ENCODE data around the gene ANTXR1. TPM values are rescaled to one million over a fixed set of nuclear protein-coding genes. Genes with fewer than 3 reads are reported as not detected.

ANTXR1 gene
- total and polyA plus RNA-seq, 9 of the 15 experiments (the other 6 are each of a cell fraction or from before 2014, with no cell fraction given): 0.07 to 1.00 (median 0.54) TPM

DNA sequence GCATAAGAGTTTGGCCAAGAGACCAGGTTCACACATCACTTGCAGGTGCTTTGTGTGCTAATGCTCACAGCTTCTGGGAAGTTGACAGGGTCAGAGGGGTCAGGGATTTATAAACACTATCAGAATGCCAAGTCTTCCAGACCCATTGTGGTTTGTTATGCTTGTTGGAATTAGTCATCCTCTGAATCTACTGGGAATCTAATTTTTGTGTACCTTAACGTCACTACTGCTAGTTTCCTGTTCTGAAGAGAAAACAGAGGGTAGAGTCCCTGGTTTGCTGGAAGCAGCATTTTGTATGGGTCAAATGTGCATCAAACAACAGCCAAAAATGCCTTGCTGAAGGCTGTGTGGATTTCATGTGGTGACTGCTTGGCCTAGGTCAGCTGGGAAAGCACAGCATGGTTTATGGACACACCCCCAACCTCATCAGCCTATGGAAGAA lies 33.3 kb downstream of the ANTXR1 start (continued):
- TF ChIP-seq POLR2H (tag; IDR thresholded peaks at IDR 0.05; ENCODE audit: low read depth): no peak
- TF ChIP-seq CBX8 (IDR thresholded peaks at IDR 0.05; ENCODE audit: borderline replicate concordance, extremely low read depth, low read depth, low read length, poor library complexity, severe bottlenecking): no peak
- TF ChIP-seq PRMT5 (CRISPR knock-in tag; IDR thresholded peaks at IDR 0.05): no peak
- no peak for TF ChIP-seq ZEB2 (IDR thresholded peaks at IDR 0.05)

DNA sequence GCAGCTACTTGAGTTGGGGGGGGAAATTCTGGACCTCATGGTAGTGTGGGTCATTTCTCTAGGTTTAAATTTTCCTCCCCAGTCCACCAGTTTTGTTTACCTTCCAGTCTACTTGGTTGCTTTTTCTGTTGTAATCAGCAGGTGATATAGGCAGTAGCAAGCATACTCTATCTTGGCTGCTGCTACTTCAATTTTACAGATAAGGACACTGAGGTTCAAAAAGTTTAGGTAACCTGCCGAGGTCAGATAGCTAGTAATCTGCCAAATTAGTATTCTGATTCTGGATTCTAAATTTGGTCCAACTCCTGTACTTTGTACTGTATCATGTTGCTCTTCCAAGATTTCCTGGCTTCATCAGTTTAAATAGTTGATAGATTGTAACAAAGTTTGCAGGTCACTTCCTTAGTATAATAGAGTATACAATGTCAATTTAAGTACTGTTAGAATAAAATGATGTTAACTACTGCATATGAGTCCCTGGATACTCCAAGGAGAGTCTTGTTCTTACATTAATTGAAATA lies 34.7 kb downstream of the ANTXR1 start:
- no peak overlapping the region for H3K27ac ChIP-seq (ENCODE audit: extremely low read depth, low read depth, low read length)
- CTCF ChIA-PET (ENCODE audit: low intra/inter-chr PET ratio): no interaction called here
- H3K79me2 ChIP-seq (ENCODE audit: control insufficient read depth, insufficient read depth, low read length): no peaks in the 10 kb centered on the region
- no peak overlapping the region for H3K4me2 ChIP-seq (ENCODE audit: insufficient read depth, low read length)
- intact Hi-C loops (cut with micrococcal nuclease) (no loop called here), in situ Hi-C loops (cut with MboI) (loop anchor here (25.0 kb wide), 2 partner anchors 265 to 665 kb away; no protein-coding TSS in a partner anchor)
- FAIRE-seq (no peak), ATAC-seq (no peak), DNase-seq (ENCODE audit: extremely low read depth in 1 of 4, low spot score in 3 of 4) (no peak)
- BruUV-seq (replicated peaks): no TSS peak
- no peak overlapping the region for H2AFZ ChIP-seq (ENCODE audit: low read depth, low read length)
- H3K9me3 ChIP-seq (replicated peaks; ENCODE audit: control insufficient read depth, insufficient read depth, low read depth, low read length): no peaks in the 10 kb centered on the region
- 5% methylated on average over 1 of the region's 1 CpG for WGBS (ENCODE audit: insufficient coverage, low coverage, missing lambda C conversion rate)
- TF ChIP-seq ZNF253 (CRISPR knock-in tag; conservative IDR thresholded peaks at IDR 0.05): no peak
- no peak for TF ChIP-seq FOS (IDR thresholded peaks at IDR 0.05; ENCODE audit: extremely low read depth, insufficient read length)
- TF ChIP-seq, protein P1, sequence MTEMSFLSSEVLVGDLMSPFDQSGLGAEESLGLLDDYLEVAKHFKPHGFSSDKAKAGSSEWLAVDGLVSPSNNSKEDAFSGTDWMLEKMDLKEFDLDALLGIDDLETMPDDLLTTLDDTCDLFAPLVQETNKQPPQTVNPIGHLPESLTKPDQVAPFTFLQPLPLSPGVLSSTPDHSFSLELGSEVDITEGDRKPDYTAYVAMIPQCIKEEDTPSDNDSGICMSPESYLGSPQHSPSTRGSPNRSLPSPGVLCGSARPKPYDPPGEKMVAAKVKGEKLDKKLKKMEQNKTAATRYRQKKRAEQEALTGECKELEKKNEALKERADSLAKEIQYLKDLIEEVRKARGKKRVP (CRISPR knock-in tag; IDR thresholded peaks at IDR 0.05): no peak
- TF ChIP-seq HMG20B (CRISPR knock-in tag; IDR thresholded peaks at IDR 0.05): no peak
- no peak for TF ChIP-seq PYGO2 (tag; IDR thresholded peaks at IDR 0.05)
- no peak for TF ChIP-seq MCM3 (IDR thresholded peaks at IDR 0.05)
- TF ChIP-seq OTX1 (CRISPR knock-in tag; IDR thresholded peaks at IDR 0.05): no peak
- TF ChIP-seq, protein P2, sequence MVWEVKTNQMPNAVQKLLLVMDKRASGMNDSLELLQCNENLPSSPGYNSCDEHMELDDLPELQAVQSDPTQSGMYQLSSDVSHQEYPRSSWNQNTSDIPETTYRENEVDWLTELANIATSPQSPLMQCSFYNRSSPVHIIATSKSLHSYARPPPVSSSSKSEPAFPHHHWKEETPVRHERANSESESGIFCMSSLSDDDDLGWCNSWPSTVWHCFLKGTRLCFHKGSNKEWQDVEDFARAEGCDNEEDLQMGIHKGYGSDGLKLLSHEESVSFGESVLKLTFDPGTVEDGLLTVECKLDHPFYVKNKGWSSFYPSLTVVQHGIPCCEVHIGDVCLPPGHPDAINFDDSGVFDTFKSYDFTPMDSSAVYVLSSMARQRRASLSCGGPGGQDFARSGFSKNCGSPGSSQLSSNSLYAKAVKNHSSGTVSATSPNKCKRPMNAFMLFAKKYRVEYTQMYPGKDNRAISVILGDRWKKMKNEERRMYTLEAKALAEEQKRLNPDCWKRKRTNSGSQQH (CRISPR knock-in tag; IDR thresholded peaks at IDR 0.05): no peak
- no peak for TF ChIP-seq ZNF232 (CRISPR knock-in tag; IDR thresholded peaks at IDR 0.05)
- TF ChIP-seq PML (IDR thresholded peaks at IDR 0.05; ENCODE audit: low read length): no peak
- TF ChIP-seq, protein P3, sequence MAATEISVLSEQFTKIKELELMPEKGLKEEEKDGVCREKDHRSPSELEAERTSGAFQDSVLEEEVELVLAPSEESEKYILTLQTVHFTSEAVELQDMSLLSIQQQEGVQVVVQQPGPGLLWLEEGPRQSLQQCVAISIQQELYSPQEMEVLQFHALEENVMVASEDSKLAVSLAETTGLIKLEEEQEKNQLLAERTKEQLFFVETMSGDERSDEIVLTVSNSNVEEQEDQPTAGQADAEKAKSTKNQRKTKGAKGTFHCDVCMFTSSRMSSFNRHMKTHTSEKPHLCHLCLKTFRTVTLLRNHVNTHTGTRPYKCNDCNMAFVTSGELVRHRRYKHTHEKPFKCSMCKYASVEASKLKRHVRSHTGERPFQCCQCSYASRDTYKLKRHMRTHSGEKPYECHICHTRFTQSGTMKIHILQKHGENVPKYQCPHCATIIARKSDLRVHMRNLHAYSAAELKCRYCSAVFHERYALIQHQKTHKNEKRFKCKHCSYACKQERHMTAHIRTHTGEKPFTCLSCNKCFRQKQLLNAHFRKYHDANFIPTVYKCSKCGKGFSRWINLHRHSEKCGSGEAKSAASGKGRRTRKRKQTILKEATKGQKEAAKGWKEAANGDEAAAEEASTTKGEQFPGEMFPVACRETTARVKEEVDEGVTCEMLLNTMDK (IDR thresholded peaks at IDR 0.05; ENCODE audit: borderline replicate concordance, insufficient read depth, low read depth, low read length, poor library complexity, severe bottlenecking): no peak
- TF ChIP-seq MYBL2 (IDR thresholded peaks at IDR 0.05; ENCODE audit: low read depth): no peak
- TF ChIP-seq MYBL2 (CRISPR knock-in tag; IDR thresholded peaks at IDR 0.05; ENCODE audit: borderline replicate concordance): no peak
- POLR2A ChIA-PET: no interaction called here
- H3K4me3 ChIP-seq: no peak overlapping the region
- H3K9ac ChIP-seq (ENCODE audit: insufficient read depth in 1 of 2, low read depth in 2 of 2, low read length in 2 of 2): no peak overlapping the region
- peaks cover 0 to 8% of the 10 kb centered on the region in 2 experiments; a peak in 1 of 5 replicates for H3K27me3 ChIP-seq (ENCODE audit: control insufficient read depth in 2 of 2, insufficient read depth in 2 of 2, low read length in 2 of 2)
- no peaks in the 10 kb centered on the region for H4K20me1 ChIP-seq (replicated peaks; ENCODE audit: control insufficient read depth, insufficient read depth, low read length)
- H3K36me3 ChIP-seq (ENCODE audit: control insufficient read depth, insufficient read depth, low read length): no peaks in the 10 kb centered on the region
- no peaks in the 10 kb centered on the region for H3K4me1 ChIP-seq (replicated peaks in 1 of 2; ENCODE audit: control insufficient read depth in 2 of 2, insufficient read depth in 2 of 2, low read length in 2 of 2)
- no peaks in the 10 kb centered on the region for H3K9me1 ChIP-seq (ENCODE audit: control insufficient read depth, insufficient read depth, low read length)
